ENCODE measurements around the gene TNFAIP8L3.
"Not testable (repeated sequence)": the region's sequence is repeated elsewhere in the genome, so short reads cannot be mapped to it uniquely, and the experiment has no call there.

The TNFAIP8L3 gene

GRCh38 chr15:51051776-51052175 is 42.9 kb downstream of the TNFAIP8L3 start:
- no peak for DNase-seq

GRCh38 chr15:51049081-51049480 is 45.6 kb downstream of the TNFAIP8L3 start:
- DNase-seq, result no peak

- DNase-seq, result no peak
Observed at GRCh38 chr15:51048308-51048707, 46.4 kb downstream of the TNFAIP8L3 start.

- no peak for DNase-seq
Observed at GRCh38 chr15:51046799-51047449, 47.8 kb downstream of the TNFAIP8L3 start.

- no peak for DNase-seq
Observed at GRCh38 chr15:51046016-51046415, 48.7 kb downstream of the TNFAIP8L3 start.

GRCh38 chr15:51044037-51044727 is 50.5 kb downstream of the TNFAIP8L3 start:
- DNase-seq, result no peak

GRCh38 chr15:51038974-51039319 is 55.8 kb downstream of the TNFAIP8L3 start:
- no peak for DNase-seq

GRCh38 chr15:51038162-51038973 is 56.3 kb downstream of the TNFAIP8L3 start:
- DNase-seq, result no peak

GRCh38 chr15:51037474-51037873 is 57.2 kb downstream of the TNFAIP8L3 start:
- not testable (repeated sequence) for DNase-seq

- no peak for DNase-seq
Observed at GRCh38 chr15:51030649-51031316, 63.9 kb downstream of the TNFAIP8L3 start.

GRCh38 chr15:51025454-51025846 is 69.3 kb downstream of the TNFAIP8L3 start:
- DNase-seq, result no peak

- DNase-seq, result no peak
Observed at GRCh38 chr15:51024735-51025453, 69.8 kb downstream of the TNFAIP8L3 start.

- DNase-seq, result no peak
Observed at GRCh38 chr15:51023499-51023898, 71.2 kb downstream of the TNFAIP8L3 start.

- DNase-seq, result no peak
Observed at GRCh38 chr15:51022206-51022605, 72.5 kb downstream of the TNFAIP8L3 start.

- DNase-seq, result no peak
Observed at GRCh38 chr15:51016615-51017014, 78.1 kb downstream of the TNFAIP8L3 start.

- no peak for DNase-seq
Observed at GRCh38 chr15:51011212-51011611, 83.5 kb downstream of the TNFAIP8L3 start.

GRCh38 chr15:51007131-51007666 is 87.5 kb downstream of the TNFAIP8L3 start:
- DNase-seq, result no peak
